ENCODE data around the gene APOL1. TPM values are rescaled to one million over a fixed set of nuclear protein-coding genes. Genes with fewer than 3 reads are reported as not detected.

The APOL1 gene
- total and polyA plus RNA-seq, 2 donors (not counting 3 experiments of a cell fraction or from before 2014, with no cell fraction given) = 8.2 to 14.1 TPM

GRCh38 chr22:36232715-36233401 is 20.1 kb upstream of the APOL1 start:
- Histone ChIP-seq H3K79me2 (ENCODE audit: control insufficient read depth, insufficient read depth, low read length) (peaks cover 15% of the 10 kb centered on the region), H3K4me1 (ENCODE audit: control insufficient read depth, extremely low read depth, insufficient read depth, low read length) (peaks cover 6% of the 10 kb centered on the region), H3K9ac (replicated peaks; ENCODE audit: extremely low read depth, insufficient read depth, low read length) (no peak overlapping the region), H3K27me3 (ENCODE audit: control insufficient read depth in 2 of 2, insufficient read depth in 2 of 2, low read length in 2 of 2) (no peaks in the 10 kb centered on the region), H3K4me3 (replicated peaks in 1 of 3; ENCODE audit: insufficient read depth in 1 of 3, low read depth in 1 of 3, low read length in 3 of 3) (no peak overlapping the region), H4K20me1 (replicated peaks; ENCODE audit: control insufficient read depth, extremely low read depth, insufficient read depth, low read length) (no peaks in the 10 kb centered on the region), H3K36me3 (ENCODE audit: control insufficient read depth in 2 of 2, extremely low read depth in 1 of 2, insufficient read depth in 2 of 2, low read length in 2 of 2) (peaks cover 8 to 28% of the 10 kb centered on the region in 2 experiments), H3K9me3 (replicated peaks; ENCODE audit: control insufficient read depth, insufficient read depth, low read length) (no peaks in the 10 kb centered on the region), H3K4me2 (ENCODE audit: insufficient read depth, low read length) (no peak overlapping the region), H3K9me1 (replicated peaks; ENCODE audit: control insufficient read depth, extremely low read depth, insufficient read depth, low read length) (no peaks in the 10 kb centered on the region), H2AFZ (ENCODE audit: low read depth, low read length) (no peak overlapping the region), H3K27ac (ENCODE audit: insufficient read depth, low read depth, low read length) (no peak overlapping the region)
- POLR2A ChIA-PET = no interaction called here
- CTCF ChIA-PET = no interaction called here
- no peak for TF ChIP-seq MAX (IDR thresholded peaks at IDR 0.05; ENCODE audit: insufficient read depth, insufficient read length)
- TF ChIP-seq FOS (IDR thresholded peaks at IDR 0.05; ENCODE audit: borderline replicate concordance, insufficient read depth, low read length) = no peak
- TF ChIP-seq EZH2 (IDR thresholded peaks at IDR 0.05; ENCODE audit: borderline replicate concordance, low read depth, low read length, severe bottlenecking) = no peak
- TF ChIP-seq JUN (IDR thresholded peaks at IDR 0.05; ENCODE audit: borderline replicate concordance, insufficient read depth, insufficient read length, low read depth) = no peak
- no peak for TF ChIP-seq CTCF (IDR thresholded peaks at IDR 0.05; ENCODE audit: extremely low read depth in 1 of 2, insufficient read depth in 1 of 2, low read depth in 1 of 2, low read length in 2 of 2)
- no peak for TF ChIP-seq POLR2A (IDR thresholded peaks at IDR 0.05; ENCODE audit: low read depth, low read length)
- TF ChIP-seq MYC (IDR thresholded peaks at IDR 0.05; ENCODE audit: low read depth, low read length) = no peak
- no peak for TF ChIP-seq POLR2AphosphoS5 (IDR thresholded peaks at IDR 0.05; ENCODE audit: insufficient read depth, low read depth, low read length)
- no peak for TF ChIP-seq GATA2 (IDR thresholded peaks at IDR 0.05; ENCODE audit: insufficient read depth, insufficient read length, low read depth, low read length)
- dilution Hi-C loops (cut with MboI; ENCODE audit: extremely low pct_ligation_motif_present, low sequenced_read_pairs) = no loop called here
- DNase-seq (ENCODE audit: low read depth, low spot score) (no peak), FAIRE-seq (no peak)
- no TSS peak for BruUV-seq (replicated peaks)
- intact Hi-C loops (cut with micrococcal nuclease) = no loop called here
